Heart left ventricle (tissue), 16 donors: Measurements from ENCODE around the gene CYP1B1. TPM values are rescaled to one million over a fixed set of nuclear protein-coding genes. Genes with fewer than 3 reads are reported as not detected.
A peak's percentile ranks its signal among the peaks of the same experiment; 100 is the strongest.

Experiments used
- ATAC-seq, 4 donors: fragments of 200-7000 bp; cut with Tn5 transposase; one replicate each; pipeline ENCODE4 v1.9.1; 2020 to 2022; ENCODE audit warnings: moderate library complexity in 4 of 4, mild to moderate bottlenecking in 3 of 4, moderate number of reproducible peaks in 1 of 4
- DNase-seq, 5 donors: peaks; one replicate each; pipeline ENCODE4 v3.0.0-alpha.2; 2020
- H3K27ac ChIP-seq, 12 donors: fragments of 200-600 bp; sonication (generic) in 4 of 12; one replicate each; pipeline versions ENCODE4 v1.5.0 to v1.8.0; 2016 to 2022; ENCODE audit warnings: mild to moderate bottlenecking in 2 of 12
- H3K27me3 ChIP-seq, 9 donors: fragments of 200-600 bp; sonication (generic) in 2 of 9; one replicate each; pipeline versions ENCODE4 v1.5.1 to v1.8.0; 2016 to 2022; ENCODE audit warnings: mild to moderate bottlenecking in 3 of 9
- H3K36me3 ChIP-seq, 9 donors: fragments of 200-600 bp; sonication (generic) in 2 of 9; one replicate each; pipeline versions ENCODE4 v1.5.0 to v1.8.0; 2018 to 2022; ENCODE audit warnings: mild to moderate bottlenecking in 2 of 9
- H3K4me1 ChIP-seq, 12 donors: fragments of 200-600 bp; sonication (generic) in 4 of 12; one replicate each; pipeline versions ENCODE4 v1.5.0 to v1.8.0; 2016 to 2022; ENCODE audit warnings: mild to moderate bottlenecking in 3 of 12
- H3K4me3 ChIP-seq, 12 donors: fragments of 200-600 bp; sonication (generic) in 4 of 12; one replicate each; pipeline versions ENCODE4 v1.5.0 to v1.8.0; 2017 to 2022; ENCODE audit warnings: mild to moderate bottlenecking in 9 of 12, moderate library complexity in 4 of 12
- H3K9me3 ChIP-seq, 12 donors: fragments of 200-600 bp; sonication (generic) in 4 of 12; one replicate each; pipeline versions ENCODE4 v1.5.0 to v1.8.0; 2016 to 2022; ENCODE audit warnings: mild to moderate bottlenecking in 1 of 12
- CTCF ChIP-seq, 12 donors: fragments of 200-600 bp; sonication (generic) in 4 of 12; IDR thresholded peaks; one replicate each; pipeline versions ENCODE4 v1.5.0 to v1.8.0; 2018 to 2022; ENCODE audit warnings: antibody characterized with exemption in 12 of 12, mild to moderate bottlenecking in 5 of 12
- POLR2A ChIP-seq, 2 donors: fragments of 450-650 bp; IDR thresholded peaks; one replicate each; pipeline ENCODE4 v1.6.1; 2017; ENCODE audit warnings: antibody characterized with exemption in 2 of 2, mild to moderate bottlenecking in 2 of 2, moderate library complexity in 2 of 2
- WGBS, 4 donors: extraction: QIAGEN DNeasy Blood & Tissue Kit in 2 of 4; methylation state at CpG; one replicate each; pipeline versions ENCODE4 v1.1.5 to v1.1.7; 2013 to 2018; 5-methylcytosine and 5-hydroxymethylcytosine counted together
- intact Hi-C, 10 donors: fragments of 100-400 bp; cut with DNase I; formaldehyde crosslinking; loops; one replicate each; pipeline versions ENCODE4 v1.11.1 to v1.14.2; 2022
- polyA plus RNA-seq, 2 donors: library from polyadenylated mRNA; stranded (reverse); fragments of 200-250 nt; gene quantifications; one replicate each; pipeline ENCODE4 v1.2.3, GENCODE V29; 2013
- total RNA-seq, 9 donors: library from RNA; depleted of rRNA in 2 of 9; stranded (reverse); fragments of >200 nt in 2 of 9; fragmentation: NEBNext Ultra II Directional in 3 of 9; extraction: Animal tissue kit (Norgen Biotek cat#: 25700) in 3 of 9; gene quantifications; one replicate each; pipeline versions ENCODE4 v1.1.0 to v1.2.4, GENCODE V29; 2016 to 2023
- donor health status: ischemic (EF 13 %, LVEDD 7.1; RV severe dilation, severe dysfunction).
- donor health status: healthy with polysubstance abuse.
- donor health status: DM: no; HTN: yes; CAD: no.
- donor health status: DM: no; HTN: no; CAD: no.
- donor health status: ischemic (EF 25% LVEDD 6.9; RV normal size, moderate dysfunction).
- donor health status: ischemic (EF 25% LVEDD 5.7; RV mildly dilated, moderate dysfunction).
- donor health status: healthy.
- donor health status: DM: yes; HTN: yes; CAD: no.
- donor health status: ischemic (EF 35%, LVEDD 5.7; RV mildly dilated, moderate dysfunction).
- donor health status: nonischemic (EF 11% LVEDD 7.7; RV severe dilation, severe dysfunction).
- donor health status: DM: yes; HTN: yes; CAD: no.
- donor health status: PGD.
- donor health status: ischemic (EF 29% LVEDD 5.4; RV normal size, mild dysfunction).
- donor health status: nonischemic (EF 23%, LVEDD 6.1; RV moderate dilation, normal function).

Gene CYP1B1
- total and polyA plus RNA-seq, 11 donors, result 3.9 to 68.8 (median 20.5) TPM

- H3K27ac ChIP-seq, result peak overlapping the region; percentile 25 to 97 (median 93)
- DNase-seq, result peak in 2 of 5 donors; percentile 15 to 70
- TF ChIP-seq CTCF (IDR thresholded peaks at IDR 0.05), result no peak
- TF ChIP-seq POLR2A (IDR thresholded peaks at IDR 0.05), result no peak
- no peaks in the 10 kb centered on the region for H3K9me3 ChIP-seq
- peaks cover 0 to 53% (median 22%) of the 10 kb centered on the region in 12 donors for H3K4me1 ChIP-seq
- H3K4me3 ChIP-seq, result peak overlapping the region; percentile 30 to 77 (median 65)
- peaks cover 0 to 57% (median 32%) of the 10 kb centered on the region in 9 donors for H3K27me3 ChIP-seq
- no peak for ATAC-seq
- 5 to 23% (median 16%) methylated on average over 27 to 58 of the region's 58 CpGs for WGBS, 4 donors
- H3K36me3 ChIP-seq, result peaks cover 0 to 15% (median 7%) of the 10 kb centered on the region in 9 donors
- intact Hi-C loops, result loop anchor here in 4 of 10 donors (10.0 kb wide), 1 partner anchor 201 kb away; no protein-coding TSS in a partner anchor
Observed at GRCh38 chr2:38074058-38074763, 1.7 kb downstream of the CYP1B1 start.

GRCh38 chr2:38073211-38074057 is 2.5 kb downstream of the CYP1B1 start:
- Histone ChIP-seq H3K4me3 (peak overlapping the region in 11 of 12 donors; percentile 30 to 77 (median 66)), H3K9me3 (no peaks in the 10 kb centered on the region), H3K4me1 (peaks cover 0 to 53% (median 22%) of the 10 kb centered on the region in 12 donors), H3K36me3 (peaks cover 0 to 15% (median 7%) of the 10 kb centered on the region in 9 donors), H3K27ac (peak overlapping the region in 10 of 12 donors; percentile 22 to 97 (median 94)), H3K27me3 (peaks cover 0 to 51% (median 32%) of the 10 kb centered on the region in 9 donors)
- no peak for TF ChIP-seq POLR2A (IDR thresholded peaks at IDR 0.05)
- no peak for TF ChIP-seq CTCF (IDR thresholded peaks at IDR 0.05)
- ATAC-seq (no peak), DNase-seq (no peak)
- intact Hi-C loops, result loop anchor here in 4 of 10 donors (10.0 kb wide), 1 partner anchor 201 kb away; no protein-coding TSS in a partner anchor
- WGBS, 4 donors, result 17 to 34% (median 31%) methylated on average over 31 to 32 of the region's 32 CpGs

GRCh38 chr2:38070438-38070837 is 5.5 kb downstream of the CYP1B1 start:
- WGBS, 4 donors, result 83 to 93% (median 91%) methylated on average over 3 of the region's 3 CpGs
- Histone ChIP-seq H3K4me1 (peaks cover 0 to 31% (median 10%) of the 10 kb centered on the region in 12 donors), H3K9me3 (no peaks in the 10 kb centered on the region), H3K36me3 (peaks cover 0 to 25% (median 11%) of the 10 kb centered on the region in 9 donors), H3K27ac (peak overlapping the region in 2 of 12 donors; percentile 26 to 53), H3K27me3 (peaks cover 0 to 36% (median 19%) of the 10 kb centered on the region in 9 donors), H3K4me3 (peak overlapping the region in 4 of 12 donors; percentile 66 to 77 (median 67))
- intact Hi-C loops, result loop anchor here in 4 of 10 donors (10.0 kb wide), 1 partner anchor 204 kb away; no protein-coding TSS in a partner anchor
- ATAC-seq, result no peak
- TF ChIP-seq CTCF (IDR thresholded peaks at IDR 0.05) (no peak), POLR2A (IDR thresholded peaks at IDR 0.05) (no peak)
- DNase-seq, result no peak
